HG03108 (cell line): ENCODE results near the gene NANOS1.

ENCODE experiments used
- ATAC-seq: cut with Tn5 transposase; IDR thresholded peaks from one replicate; pipeline ENCODE4 v1.9.1; 2021; ENCODE audit warnings: moderate library complexity; ENCODE audit not compliant: unreplicated experiment

The NANOS1 gene

DNA sequence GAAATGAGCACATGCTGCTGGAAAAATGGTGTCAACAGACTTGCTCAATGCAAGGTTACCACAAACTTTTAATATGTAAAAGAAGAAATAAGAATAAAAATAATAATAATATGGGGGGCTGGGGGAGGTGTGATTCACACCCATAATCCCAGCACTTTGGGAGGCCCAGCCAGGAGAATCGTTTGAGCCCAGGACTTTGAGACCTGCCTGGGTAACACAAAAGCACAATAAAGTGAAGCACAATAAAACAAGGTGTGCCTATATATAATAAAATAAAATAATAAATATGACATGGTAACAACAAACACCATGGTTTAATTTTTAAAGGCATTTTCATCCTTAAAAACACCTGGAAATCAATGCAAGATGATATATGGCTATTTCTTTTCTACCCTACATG lies 26.0 kb downstream of the NANOS1 start:
- ATAC-seq = no peak

DNA sequence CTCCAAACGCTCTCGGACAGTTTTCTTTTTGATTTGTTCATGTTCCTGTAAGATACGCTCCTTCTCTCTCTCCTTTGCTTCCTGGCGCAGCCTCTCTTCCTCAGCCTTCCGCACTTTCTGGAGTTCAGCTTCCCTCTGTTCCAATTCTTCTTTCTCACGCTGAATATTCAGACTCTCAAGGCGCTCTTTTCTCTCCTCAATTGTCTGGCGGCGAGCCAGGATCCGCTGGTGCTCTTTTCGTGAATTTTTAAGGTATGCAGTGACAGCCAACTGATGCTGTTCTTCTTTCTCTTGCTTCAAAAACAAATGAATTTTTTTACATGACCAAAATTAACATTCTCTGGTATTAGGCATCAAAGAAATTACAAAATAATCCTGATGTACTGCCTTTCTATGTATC lies 28.5 kb downstream of the NANOS1 start:
- no peak for ATAC-seq

DNA sequence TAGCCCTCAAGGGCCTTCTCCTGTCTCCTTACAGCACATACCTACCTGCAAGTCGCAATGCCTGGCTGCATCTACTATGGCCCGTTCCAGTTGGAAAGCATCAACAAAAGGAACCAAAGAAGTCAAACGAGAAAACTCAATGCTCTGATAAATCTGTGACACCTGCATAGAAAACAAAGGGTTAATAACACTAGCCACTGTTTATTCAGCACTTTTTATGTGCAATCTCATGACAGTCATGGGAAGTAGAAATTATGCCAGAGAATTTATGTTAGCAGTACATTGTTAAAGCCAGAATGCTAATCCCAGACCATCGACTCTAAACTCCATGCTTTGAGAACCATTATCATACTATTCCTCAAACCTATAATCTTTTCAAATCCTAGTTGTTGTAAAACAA lies 30.0 kb downstream of the NANOS1 start:
- no peak for ATAC-seq

DNA sequence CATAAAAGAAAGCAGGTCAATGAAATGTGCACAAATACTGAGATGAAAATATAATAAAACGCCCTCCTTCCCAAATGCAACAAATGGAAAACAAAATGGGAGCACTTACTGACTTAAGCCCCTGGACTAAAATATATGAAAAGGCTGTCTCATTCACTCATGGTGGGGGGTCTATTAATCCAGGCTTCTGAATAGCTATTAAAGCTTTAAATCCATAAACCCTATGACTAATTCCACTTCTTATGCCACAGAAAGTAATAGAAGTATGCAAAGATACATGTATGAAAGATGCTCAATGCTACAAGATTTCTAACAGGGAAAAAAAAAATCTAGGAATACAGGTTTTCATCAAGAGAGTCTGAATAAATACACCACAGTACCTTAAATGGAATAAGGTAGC lies 30.6 kb downstream of the NANOS1 start:
- ATAC-seq = no peak

DNA sequence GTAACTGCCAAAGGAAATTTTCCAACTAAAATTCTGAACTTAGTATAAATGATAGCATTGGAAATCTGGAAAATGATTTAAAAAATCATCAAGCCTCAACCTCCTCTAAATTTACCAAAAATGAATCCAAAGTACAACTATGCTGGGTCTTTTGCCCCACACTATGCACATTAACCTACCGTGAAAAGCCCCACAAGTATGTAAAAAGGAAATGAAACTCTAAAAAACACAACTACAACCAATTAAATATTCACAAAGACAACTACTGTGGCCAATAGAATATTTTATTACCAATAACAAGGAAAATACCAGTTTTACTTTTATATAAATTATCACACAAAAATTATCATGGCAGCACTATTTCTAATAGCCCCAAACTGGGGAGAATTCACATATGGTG lies 31.8 kb downstream of the NANOS1 start:
- ATAC-seq = peak; percentile 54

DNA sequence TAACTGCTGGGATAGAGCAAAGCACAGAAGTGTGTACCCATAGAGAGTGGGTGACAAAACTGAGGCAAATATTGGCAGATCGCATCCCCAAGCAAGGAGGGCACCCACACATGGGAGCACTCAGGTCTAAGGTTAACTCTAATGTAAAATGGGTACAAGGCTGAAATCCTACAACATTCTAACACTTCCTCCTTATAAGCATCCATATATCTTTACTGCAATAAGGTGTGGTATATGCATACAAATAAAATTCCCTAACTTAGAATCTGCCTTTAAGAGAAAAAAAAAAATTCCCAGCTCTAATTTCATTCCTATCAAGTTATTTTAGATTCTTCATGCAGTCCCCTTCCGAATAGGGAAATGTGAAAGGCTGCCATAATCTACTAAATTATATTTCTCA lies 32.4 kb downstream of the NANOS1 start:
- ATAC-seq = no peak

DNA sequence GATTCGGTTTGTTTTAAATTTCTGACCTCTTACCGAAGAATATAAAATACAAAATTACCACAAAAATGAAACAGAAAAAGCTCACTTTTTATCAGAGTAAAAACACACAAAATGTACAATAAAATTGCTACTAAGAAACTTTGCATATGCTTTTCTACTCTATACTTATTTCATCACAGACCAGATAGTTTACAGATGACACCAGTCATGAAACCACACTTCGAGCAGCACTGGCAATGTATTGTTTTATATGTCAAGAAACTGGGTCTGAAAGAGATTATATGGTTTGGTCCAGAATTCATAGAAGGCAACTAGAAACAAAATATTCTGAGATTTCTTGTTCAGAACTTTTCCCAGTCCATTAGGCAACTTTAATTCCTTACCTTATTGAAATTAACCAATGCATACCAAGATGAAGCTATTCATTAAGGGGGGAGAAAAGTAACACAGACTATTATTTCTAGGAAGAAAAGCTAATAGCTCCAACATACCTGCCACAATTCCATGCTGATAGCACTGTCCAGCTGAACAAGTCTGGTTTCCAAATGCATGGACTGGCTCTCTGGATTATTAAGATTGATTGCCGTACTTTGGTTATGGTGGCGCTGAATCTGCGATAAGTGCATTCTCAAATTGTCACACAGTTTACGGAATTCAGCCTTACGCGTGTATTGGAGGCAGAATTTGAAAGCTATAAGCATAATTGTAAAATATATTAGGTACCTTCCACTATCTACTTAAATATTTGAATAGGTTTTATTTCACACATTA lies 41.1 kb downstream of the NANOS1 start:
- ATAC-seq = no peak

DNA sequence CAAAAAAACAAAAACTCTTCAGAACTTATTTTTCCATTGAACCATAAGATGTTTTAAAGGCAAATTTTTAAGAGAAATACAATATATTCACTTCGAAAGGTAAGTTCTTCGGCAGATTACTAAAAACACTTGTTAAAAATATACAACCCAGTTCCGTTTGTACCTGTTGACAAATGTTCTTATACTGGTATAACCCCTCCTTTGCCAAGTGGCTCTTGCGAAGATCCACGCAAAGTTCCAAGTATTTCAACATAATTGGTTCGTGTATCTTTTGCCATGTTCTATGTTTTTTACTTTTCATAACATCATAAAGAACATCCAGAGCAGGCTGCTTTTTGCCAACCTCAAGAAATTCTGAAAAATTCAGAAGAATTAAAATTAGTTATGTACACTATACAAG lies 44.1 kb downstream of the NANOS1 start:
- no peak for ATAC-seq

DNA sequence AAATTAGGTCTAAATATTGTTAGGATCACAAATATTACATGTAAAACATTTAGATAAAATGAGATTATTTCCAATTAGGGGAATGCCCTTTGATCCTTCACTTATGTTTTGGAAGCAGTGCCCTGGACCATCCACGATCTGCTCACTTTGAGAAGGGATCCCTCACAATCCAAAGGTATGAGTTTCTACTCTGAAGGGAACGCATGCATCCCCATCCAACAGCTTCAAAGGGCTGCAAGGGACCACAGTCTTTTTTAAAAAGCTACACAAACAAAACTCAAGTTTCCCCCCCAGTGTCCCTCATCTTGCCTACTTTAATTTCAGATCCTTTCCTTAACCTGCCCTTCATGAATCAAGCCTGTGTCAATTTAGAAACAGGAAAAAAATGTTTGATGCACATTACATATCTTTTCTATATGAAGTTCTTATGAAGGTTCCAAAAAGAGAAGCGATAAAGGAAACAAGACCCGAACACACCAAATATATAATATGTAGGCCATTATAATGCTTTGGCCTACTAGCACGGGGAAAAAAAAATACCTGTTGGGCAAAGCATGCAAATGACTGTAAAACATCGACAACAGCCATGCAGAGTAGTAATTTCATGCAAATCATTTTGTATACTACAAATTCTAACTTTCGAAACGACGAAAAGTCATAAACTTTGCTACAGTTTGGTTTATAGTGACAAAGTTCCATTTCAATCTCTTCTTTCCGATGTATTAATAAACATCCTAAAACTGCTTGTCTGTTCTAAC lies 49.1 kb downstream of the NANOS1 start:
- no peak for ATAC-seq

DNA sequence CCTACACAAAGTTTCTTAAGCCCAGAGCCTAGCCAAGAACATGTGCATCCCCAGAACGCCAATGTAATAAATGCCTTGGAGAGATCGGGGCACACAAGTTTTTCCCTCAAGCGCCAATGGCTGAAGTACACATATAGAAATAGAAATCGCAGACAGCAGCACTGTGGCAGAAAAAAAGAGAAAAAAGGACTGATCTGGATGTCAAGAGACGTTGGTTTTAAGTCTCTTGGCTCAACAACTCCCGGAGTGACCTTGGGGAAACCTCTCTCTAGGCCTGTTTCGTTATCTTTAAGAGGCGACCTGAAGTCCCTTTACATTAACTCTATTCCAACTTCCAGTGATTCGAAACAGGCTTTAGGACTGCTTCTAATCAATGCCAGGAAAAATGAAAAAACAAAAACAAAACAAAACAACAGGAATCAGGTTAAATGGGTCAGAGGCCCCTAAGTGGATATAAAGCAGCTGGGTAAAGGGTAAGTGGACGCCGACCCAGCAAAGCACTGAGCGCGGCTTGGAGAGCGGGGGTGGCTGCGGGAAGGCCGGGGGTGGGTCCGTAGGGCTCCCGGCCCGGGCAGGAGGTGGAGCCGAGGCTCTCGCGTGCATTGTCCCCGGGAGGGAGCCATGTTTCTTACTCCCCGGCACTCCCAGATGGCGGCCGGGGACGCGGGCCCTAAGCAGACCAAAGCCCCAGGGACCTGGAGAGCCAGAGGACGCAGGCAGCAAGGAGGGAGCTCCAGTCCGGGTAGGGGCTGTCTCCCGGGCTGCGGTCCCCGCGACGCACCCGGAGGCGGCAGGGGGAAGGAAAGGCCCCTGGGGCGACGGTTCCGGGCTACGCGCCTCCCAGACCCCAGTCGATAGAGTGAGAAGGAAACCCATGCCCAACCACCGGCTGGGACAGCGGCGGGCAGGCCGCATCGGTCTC lies 50.3 kb downstream of the NANOS1 start:
- peak; percentile 58 for ATAC-seq

DNA sequence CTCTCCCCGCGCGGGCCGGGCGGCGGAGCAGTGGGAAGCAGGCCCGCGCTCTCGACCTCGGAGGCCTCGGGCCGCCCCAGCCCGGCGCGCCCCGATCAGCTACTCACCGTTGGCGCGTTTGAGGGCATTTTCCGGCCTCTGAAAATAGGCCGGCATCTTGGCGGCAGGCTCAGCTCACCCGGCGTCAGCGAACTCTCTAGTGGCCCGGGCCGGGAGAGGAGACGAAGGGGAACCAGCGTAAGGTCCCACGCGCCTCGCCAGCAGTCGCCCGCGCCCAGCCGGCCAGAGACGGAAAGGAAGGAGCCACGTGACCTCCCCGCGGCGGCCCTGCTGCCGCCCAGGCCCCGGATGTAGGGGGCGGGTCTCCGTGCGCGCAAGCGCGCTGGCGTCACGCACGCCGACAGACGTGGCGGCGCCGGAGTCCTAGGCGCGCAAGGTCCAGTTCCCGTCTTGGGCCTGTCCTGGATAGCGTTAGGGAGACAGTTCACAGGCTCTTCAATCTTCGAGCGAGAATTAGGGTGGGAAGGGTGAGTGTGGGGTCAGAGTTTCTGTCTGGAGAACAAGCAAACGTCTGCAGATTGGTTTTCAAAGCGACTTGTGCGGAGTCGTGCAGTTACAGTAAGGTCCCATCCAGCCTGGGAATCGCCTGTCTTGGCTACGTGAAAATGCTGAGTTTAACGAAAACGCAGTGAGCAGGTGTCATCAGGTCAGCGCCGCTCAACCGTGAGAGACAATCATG lies 51.2 kb downstream of the NANOS1 start, which contains the start of gene EIF3A:
TSS of gene EIF3A (minus strand) at position 297 of the 739 bp plus-strand sequence. CDS start at position 156, 141 bp downstream.
- ATAC-seq = peak; percentile 76
